Measurements from ENCODE around the gene CCNQ.

GRCh38 chrX:153601511-153602110 is 2.7 kb upstream of the CCNQ start:
- TF ChIP-seq CTCF (IDR thresholded peaks at IDR 0.05; ENCODE audit: low read depth, low read length, poor library complexity, severe bottlenecking) (no peak), EZH2phosphoT487 (IDR thresholded peaks at IDR 0.05; ENCODE audit: borderline replicate concordance, low read length) (no peak)

All from DOHH2 (cell line).